SK-N-SH (cell line): Measurements from ENCODE around the gene INSYN1.

Experiments
- CTCF ChIP-seq: fragments of 200-600 bp; sonication (generic); IDR thresholded peaks from 2 replicates; pipeline ENCODE4 v1.6.1; 2017; ENCODE audit warnings: antibody characterized with exemption, mild to moderate bottlenecking, moderate library complexity
- GABPA ChIP-seq: IDR thresholded peaks from 2 replicates; pipeline ENCODE4 v1.4.0; 2012; ENCODE audit warnings: low read depth, mild to moderate bottlenecking
- MXI1 ChIP-seq: IDR thresholded peaks from 2 replicates; pipeline ENCODE4 v1.6.1; 2012; ENCODE audit warnings: mild to moderate bottlenecking, low read depth, low read length, improper control_type of control experiment
- TCF12 ChIP-seq: IDR thresholded peaks from 2 replicates; pipeline ENCODE4 v1.4.0; 2012

GRCh38 chr15:73694419-73694818 is 58.7 kb downstream of the INSYN1 start:
- no peak for TF ChIP-seq CTCF
- no peak for TF ChIP-seq TCF12
- no peak for TF ChIP-seq GABPA
- TF ChIP-seq MXI1, result no peak
